IPS-18c (cell line): ENCODE data around the gene HLCS.
A peak's percentile ranks its signal among the peaks of the same experiment; 100 is the strongest.
"Not testable (repeated sequence)": the region's sequence is repeated elsewhere in the genome, so short reads cannot be mapped to it uniquely, and the experiment has no call there.

Experiments used
- H3K4me3 ChIP-seq: 2 replicates; pipeline ENCODE4 v1.7.0; 2013; ENCODE audit warnings: low read depth, mild to moderate bottlenecking, low read length, moderate library complexity; ENCODE audit not compliant: insufficient read depth
- H3K9me3 ChIP-seq: one replicate; pipeline ENCODE4 v1.6.1; 2013; ENCODE audit warnings: mild to moderate bottlenecking, low read length, moderate library complexity; ENCODE audit not compliant: control insufficient read depth, insufficient read depth

The HLCS gene

GRCh38 chr21:36964827-36965719, 1.4 kb downstream of the HLCS start:
- peaks cover 3% of the 10 kb centered on the region for H3K9me3 ChIP-seq
- peak overlapping the region; percentile 77; the same call in 1 of the 2 replicates for H3K4me3 ChIP-seq

DNA sequence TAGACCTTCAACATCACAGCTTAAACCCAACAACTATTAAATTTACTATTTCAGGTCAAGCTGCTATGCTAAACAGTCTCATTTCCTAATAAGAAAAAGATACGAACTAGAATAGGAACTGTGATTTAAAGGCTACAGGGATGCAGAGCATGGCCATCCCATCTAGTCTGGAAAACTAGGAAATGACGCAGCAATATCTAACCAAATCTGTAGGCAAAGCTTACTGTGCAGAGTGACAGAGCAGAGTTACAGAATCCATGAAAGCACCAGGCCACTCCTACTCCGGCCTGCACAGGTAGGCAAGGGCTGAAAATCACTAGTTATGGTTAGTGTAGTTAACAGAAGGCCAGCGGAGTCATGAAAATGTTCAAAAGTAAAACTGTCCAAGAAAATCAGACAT, 2.1 kb downstream of the HLCS start:
- Histone ChIP-seq H3K9me3 (peaks cover 3% of the 10 kb centered on the region), H3K4me3 (no peak overlapping the region)

DNA sequence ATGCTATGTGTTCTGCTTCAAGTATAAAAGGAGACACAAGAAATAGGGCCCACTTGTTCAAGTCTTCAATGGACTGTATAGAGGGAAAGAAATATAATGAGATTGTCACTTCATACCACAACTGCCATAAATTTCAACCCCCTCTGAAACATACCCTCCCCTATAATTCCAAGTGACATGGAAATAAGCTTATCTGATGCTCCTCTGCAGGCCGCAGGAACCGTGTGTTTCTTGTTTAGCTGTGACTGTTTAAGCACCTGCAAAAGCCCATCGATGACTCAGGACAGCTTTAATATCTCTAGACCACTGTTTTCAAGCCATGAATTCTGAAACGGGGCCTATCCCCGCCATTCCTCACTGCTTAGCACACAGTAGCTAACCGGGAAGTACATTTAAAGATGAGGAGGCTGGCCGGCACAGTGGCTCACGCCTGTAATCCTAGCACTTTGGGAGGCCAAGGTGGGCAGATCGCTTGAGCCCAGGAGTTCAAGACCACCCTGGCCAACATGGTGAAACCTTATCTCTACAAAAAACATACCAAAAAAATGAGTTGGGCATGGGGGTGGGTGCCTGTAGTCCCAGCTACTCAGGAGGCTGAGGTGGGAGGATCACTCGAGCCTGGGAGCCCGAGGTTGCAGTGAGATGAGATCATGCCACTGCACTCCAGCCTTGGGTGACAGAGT, 4.2 kb downstream of the HLCS start:
- Histone ChIP-seq H3K4me3 (no peak overlapping the region), H3K9me3 (no peaks in the 10 kb centered on the region)

DNA sequence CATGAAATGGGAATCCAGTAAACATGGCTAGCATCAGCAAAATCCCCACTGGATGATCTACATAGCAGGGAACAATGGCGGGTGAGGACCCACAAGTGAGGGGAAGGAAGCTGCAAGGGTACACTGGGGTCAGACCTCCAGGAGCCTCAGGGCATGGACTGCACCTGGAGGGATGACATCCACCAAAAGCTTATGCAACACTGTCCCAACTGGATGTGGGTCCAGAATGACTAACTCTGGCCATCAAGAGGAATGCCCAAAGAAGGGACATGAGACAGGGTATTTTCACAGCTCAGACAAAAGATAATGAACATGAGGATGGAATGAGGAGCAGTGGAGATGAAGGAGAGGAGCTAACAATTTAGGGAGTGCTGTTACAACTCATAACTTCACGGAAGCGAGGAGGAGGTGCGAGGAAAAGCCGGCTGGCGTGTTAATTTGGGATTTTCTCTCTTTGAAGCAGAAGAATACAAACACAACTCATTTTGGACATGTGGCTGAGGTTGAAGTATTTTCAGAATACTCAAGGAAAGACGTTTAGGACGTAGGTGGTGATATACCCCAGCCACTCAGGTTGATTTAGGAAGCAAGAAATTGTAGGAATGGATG, 5.7 kb downstream of the HLCS start:
- no peaks in the 10 kb centered on the region for H3K9me3 ChIP-seq
- no peak overlapping the region for H3K4me3 ChIP-seq

- Histone ChIP-seq H3K4me3 (no peak overlapping the region), H3K9me3 (no peaks in the 10 kb centered on the region)
These were observed 7.2 kb downstream of the HLCS start for GRCh38 chr21:36959020-36959835.

DNA sequence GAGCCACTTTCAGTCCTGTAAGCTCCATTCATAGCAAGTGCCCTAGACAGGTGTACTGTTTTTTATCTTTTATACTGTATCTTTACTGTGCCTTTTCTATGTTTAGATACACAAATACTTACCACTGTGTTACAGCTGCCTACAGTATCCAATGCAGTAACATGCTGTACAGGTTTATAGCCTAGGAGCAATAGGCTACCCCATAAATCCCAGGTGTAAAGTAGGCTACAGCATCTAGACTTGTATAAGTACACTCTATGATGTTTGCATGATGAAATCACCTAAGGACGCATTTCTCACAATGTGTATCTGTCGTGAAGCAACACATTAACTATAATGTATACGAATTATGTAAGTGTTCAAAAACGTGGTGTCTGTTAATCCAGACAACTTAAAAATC, 10.7 kb downstream of the HLCS start:
- H3K4me3 ChIP-seq: no peak overlapping the region
- H3K9me3 ChIP-seq: no peaks in the 10 kb centered on the region

DNA sequence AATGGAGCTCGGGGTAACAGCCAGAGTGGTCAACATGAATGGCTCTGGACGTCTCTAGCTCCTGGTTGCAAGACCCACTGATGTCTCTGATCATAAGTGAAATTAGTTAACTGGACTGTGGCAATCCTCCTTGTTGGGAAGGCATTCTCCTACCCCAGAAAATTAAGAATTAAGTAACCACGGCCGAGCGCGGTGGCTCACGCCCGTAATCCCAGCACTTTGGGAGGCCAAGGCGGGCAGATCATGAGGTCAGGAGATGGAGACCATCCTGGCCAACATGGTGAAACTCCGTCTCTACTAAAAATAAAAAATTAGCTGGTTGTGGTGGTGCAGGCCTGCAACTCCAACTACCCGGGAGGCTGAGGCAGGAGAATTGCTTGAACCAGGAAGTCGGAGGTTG, 14.1 kb downstream of the HLCS start:
- not testable (repeated sequence) for H3K9me3 ChIP-seq, H3K4me3 ChIP-seq

DNA sequence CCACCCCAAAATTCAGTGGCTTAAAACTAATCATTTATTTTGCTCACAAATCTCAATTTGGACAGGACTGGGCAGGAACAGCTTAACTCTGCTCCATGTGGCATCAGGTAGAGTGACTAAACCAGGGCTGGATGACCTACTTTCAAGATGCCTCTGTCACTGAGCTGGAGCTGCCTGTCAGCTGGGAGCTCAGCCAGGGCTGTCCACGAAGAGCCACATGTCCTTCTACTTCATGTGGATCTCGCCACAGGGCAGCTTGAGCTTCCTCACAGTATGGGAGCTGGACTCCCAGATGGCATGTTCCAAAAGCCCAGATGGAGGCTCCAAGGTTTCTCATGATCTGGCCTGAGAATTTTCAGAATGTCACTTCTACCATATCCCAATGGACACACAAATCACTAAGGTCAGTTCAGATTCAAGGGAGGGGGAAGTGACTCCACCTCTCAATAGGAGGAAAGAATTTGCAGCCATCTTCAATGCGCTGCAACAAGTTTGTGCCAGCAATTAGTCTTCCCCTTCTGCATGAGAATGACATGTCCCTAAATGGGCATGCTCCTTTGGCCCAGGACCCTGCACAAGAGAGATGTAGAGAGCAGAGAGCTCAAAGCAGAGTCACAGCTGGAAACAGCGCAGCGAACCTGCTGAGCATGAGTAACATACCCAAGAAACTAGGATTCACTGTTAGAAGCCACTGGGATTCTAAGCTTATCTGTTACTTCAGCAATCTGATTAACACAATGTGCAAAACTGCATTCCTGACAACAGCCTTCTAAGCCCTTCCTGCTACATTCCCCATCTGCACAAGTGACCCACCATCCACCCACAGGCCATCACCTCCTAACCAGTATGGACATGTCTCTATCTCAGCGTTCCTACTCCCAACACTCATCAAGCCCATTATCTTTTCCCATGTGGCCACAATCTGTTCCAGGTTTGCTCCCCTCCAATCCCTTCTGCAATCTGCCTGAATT, 17.0 kb downstream of the HLCS start:
- Histone ChIP-seq H3K9me3 (no peaks in the 10 kb centered on the region), H3K4me3 (peak overlapping the region; percentile 26; the same call in 1 of the 2 replicates)

- no peak overlapping the region for H3K4me3 ChIP-seq
- no peaks in the 10 kb centered on the region for H3K9me3 ChIP-seq
These were observed 17.8 kb downstream of the HLCS start for GRCh38 chr21:36948686-36949085.

DNA sequence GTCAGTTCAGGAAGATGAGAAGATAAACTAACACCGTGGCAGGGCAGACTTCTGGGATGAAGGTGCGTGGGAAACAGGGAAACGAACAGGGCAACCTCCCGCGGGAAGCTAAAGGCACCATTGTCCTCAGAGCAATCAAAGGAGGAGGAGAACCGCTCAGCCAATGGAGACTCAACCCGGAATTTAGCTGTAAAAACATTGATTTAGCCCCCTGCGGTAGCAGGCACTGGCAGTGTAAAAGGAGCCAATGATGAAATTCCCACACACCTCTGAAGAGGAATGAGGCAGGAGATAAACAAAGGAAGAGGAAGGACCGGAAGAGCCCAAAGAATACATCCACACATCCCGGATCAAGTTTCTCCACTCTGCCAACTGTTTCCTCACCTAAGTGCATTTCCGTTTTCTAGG, 19.5 kb downstream of the HLCS start:
- Histone ChIP-seq H3K4me3 (peak overlapping the region; percentile 34; the same call in 1 of the 2 replicates), H3K9me3 (no peaks in the 10 kb centered on the region)

DNA sequence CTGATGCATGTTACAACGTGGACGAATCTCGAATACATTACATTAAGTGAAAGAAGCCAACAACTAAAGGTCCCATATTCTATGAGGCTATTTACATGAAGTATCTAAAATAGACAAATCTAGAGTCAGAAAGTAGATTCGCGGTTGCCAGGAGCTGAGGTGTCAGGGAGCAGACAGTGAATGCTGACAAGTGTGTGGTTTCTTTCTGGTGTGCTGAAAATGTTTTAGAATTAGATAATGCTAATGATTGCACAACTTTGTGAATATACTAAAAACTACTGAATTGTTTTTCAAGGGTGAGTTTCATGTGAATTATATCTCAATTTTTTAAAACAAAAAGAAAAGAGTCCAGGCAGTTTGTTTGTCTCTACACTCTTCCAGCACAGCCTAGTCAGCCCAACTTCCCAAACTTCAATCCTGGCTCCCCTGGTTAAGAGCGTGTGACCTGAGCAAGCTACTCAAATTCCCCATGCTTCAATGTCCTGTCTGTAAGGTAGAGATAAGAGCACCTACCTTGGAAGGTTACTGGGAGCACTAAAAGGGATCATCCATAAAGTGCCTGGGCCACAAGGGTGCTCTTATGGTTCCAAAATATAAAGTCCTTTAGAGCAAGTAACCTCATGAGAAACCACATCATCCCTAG, 20.9 kb downstream of the HLCS start:
- Histone ChIP-seq H3K4me3 (no peak overlapping the region), H3K9me3 (no peaks in the 10 kb centered on the region)

DNA sequence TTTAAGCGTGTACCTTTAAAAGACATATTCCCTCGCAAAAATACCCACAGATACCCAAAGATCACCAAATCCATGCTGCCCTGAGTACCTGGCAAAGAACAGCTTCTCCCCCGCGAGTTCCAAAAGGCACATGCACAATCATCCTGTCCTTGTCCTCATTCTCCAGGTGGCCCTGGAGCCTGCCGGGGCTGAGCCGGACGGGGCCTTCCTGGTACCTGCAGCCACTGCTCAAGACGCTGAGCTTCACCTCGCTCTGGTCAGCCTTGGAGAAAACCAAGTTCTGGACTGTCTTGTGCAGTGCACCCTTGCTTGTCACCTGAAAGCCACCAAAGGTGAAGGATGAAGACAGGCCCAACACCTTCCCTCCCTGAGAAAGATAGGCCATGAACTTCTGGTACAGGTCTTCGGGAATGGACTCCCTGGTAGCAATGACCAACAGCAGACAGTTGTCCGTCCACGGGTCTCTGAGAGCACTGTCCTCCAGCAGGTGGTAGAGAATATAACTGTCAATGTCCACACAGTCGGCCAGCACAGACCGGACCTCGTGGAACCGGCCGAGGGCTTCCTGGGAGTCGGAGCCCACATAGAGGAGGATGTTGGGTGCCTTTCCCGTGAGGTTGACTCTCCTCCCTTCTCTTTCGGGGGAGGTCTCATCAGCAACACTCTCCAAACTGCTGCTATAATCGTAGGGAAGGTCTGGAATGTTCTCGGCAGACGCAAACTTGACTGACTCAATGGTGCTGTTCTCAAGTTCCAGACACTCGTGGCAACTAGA, 29.9 kb downstream of the HLCS start:
- Histone ChIP-seq H3K9me3 (no peaks in the 10 kb centered on the region), H3K4me3 (no peak overlapping the region)

- H3K9me3 ChIP-seq: no peaks in the 10 kb centered on the region
These were observed 31.5 kb downstream of the HLCS start for GRCh38 chr21:36934864-36935420.

DNA sequence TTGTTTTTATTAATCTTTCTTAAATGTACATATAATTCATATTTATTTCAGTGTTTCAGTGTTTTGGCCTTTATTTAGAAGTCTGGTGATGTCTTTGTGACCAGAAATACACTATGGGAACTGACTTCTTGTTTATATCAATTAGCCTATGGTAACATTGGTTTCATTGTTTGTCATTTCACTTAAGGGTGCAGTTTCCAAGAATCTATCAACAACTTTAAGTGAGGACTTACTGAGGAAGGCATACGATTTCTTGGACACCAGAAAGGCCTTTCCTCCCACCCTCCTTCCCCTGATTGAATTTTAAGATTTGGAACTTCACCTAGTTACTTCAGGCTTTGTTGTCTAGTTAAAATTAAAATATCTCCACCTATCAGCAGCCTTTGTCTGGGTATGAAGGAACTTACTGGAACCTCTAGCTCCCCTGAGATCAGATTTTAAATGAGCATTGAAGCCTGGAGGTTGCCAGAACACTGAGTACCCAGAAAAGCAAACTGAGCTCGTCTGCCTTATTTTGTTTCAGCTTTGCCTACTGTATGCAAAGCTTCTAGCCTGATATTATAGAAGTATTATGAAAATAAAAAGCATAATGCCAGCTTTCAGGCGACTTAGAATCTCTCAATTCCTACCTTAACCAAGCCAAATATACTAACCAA, 34.2 kb downstream of the HLCS start:
- H3K9me3 ChIP-seq: no peaks in the 10 kb centered on the region
- H3K4me3 ChIP-seq: no peak overlapping the region

More at GRCh38 chr21:36934864-36935420, 31.5 kb downstream of the HLCS start:
- no peak overlapping the region for H3K4me3 ChIP-seq
